T-cell (primary cell): ENCODE data around the gene ZIM2. TPM values are rescaled to one million over a fixed set of nuclear protein-coding genes. Genes with fewer than 3 reads are reported as not detected.

Experiments
- ATAC-seq, 4 experiments: fragments of 200-7000 bp in 3 of 4; fragments of 150-1000 bp in 1 of 4; cut with Tn5 transposase; replicated peaks in 1 of 4; 1 replicate in 3 of 4; 2 replicates in 1 of 4; pipeline ENCODE4 v1.10.0; 2021; ENCODE audit warnings: moderate library complexity in 3 of 4, mild to moderate bottlenecking in 2 of 4, moderate number of reproducible peaks in 1 of 4
- CTCF ChIA-PET, 2 donors: fragments of 300-600 bp; sonication (Branson Sonifier 250); formaldehyde crosslinking; loops; one replicate each; lab custom pipeline; 2022; ENCODE audit warnings: antibody characterized with exemption in 2 of 2; lab: Charles Lee
- POLR2A ChIA-PET, 2 donors: fragments of 300-600 bp; sonication (Branson Sonifier 250); formaldehyde crosslinking; loops; one replicate each; lab custom pipeline; 2022; ENCODE audit warnings: antibody characterized with exemption in 2 of 2; lab: Charles Lee
- DNase-seq, 35 experiments: peaks; one replicate each; pipeline versions ENCODE4 v3.0.0 to v3.0.0-alpha.2; 2013 to 2023
- H3K27ac ChIP-seq: one replicate; pipeline ENCODE4 v1.5.1; 2013; ENCODE audit warnings: low read length
- H3K27me3 ChIP-seq, 2 experiments: replicated peaks in 1 of 2; 1 replicate in 1 of 2; 2 replicates in 1 of 2; pipeline versions ENCODE4 v1.6.1 to v1.7.0; 2013; ENCODE audit warnings: low read length in 1 of 2, mixed read lengths in 1 of 2; ENCODE audit not compliant: control insufficient read depth in 2 of 2, insufficient read depth in 2 of 2; ENCODE audit errors: extremely low read depth in 1 of 2
- H3K36me3 ChIP-seq, 2 donors: 1 replicate in 1 of 2; 2 replicates in 1 of 2; pipeline versions ENCODE4 v1.6.1 to v1.7.0; 2013; ENCODE audit warnings: low read length in 1 of 2; ENCODE audit not compliant: control insufficient read depth in 2 of 2, insufficient read depth in 1 of 2; ENCODE audit errors: extremely low read depth in 1 of 2
- H3K4me1 ChIP-seq, 2 experiments: 1 replicate in 1 of 2; 2 replicates in 1 of 2; pipeline versions ENCODE4 v1.6.1 to v1.7.0; 2013; ENCODE audit warnings: low read length in 2 of 2, mixed read lengths in 1 of 2; ENCODE audit not compliant: insufficient read depth in 2 of 2, control insufficient read depth in 1 of 2; ENCODE audit errors: extremely low read depth in 1 of 2
- H3K4me3 ChIP-seq, 2 donors: 1 replicate in 1 of 2; 2 replicates in 1 of 2; pipeline versions ENCODE4 v1.5.1 to v1.7.0; 2013; ENCODE audit warnings: mild to moderate bottlenecking in 2 of 2, low read length in 1 of 2, moderate library complexity in 1 of 2; ENCODE audit not compliant: control insufficient read depth in 1 of 2; ENCODE audit errors: extremely low read depth in 1 of 2
- H3K9me3 ChIP-seq: 2 replicates; pipeline ENCODE4 v1.7.0; 2013
- H3K27ac Mint-ChIP-seq, 2 donors: one replicate each; pipeline ENCODE4 v1.8.0; 2020 to 2021; ENCODE audit warnings: mild to moderate bottlenecking in 2 of 2, mixed read lengths in 2 of 2
- H3K27me3 Mint-ChIP-seq, 2 donors: one replicate each; pipeline ENCODE4 v1.8.0; 2021 to 2022; ENCODE audit warnings: mixed read lengths in 2 of 2
- H3K36me3 Mint-ChIP-seq: one replicate; pipeline ENCODE4 v1.8.0; 2021; ENCODE audit warnings: mixed read lengths
- H3K4me1 Mint-ChIP-seq, 3 donors: one replicate each; pipeline ENCODE4 v1.8.0; 2020 to 2022; ENCODE audit warnings: mixed read lengths in 3 of 3, mild to moderate bottlenecking in 1 of 3
- H3K4me3 Mint-ChIP-seq, 3 donors: one replicate each; pipeline ENCODE4 v1.8.0; 2020 to 2022; ENCODE audit warnings: mild to moderate bottlenecking in 3 of 3, mixed read lengths in 3 of 3, moderate library complexity in 3 of 3
- H3K9me3 Mint-ChIP-seq, 3 donors: one replicate each; pipeline ENCODE4 v1.8.0; 2020 to 2022; ENCODE audit warnings: mixed read lengths in 3 of 3
- WGBS: methylation state at CpG from one replicate; pipeline ENCODE4 v1.1.5; 2013; ENCODE audit warnings: missing lambda C conversion rate; ENCODE audit not compliant: insufficient coverage; 5-methylcytosine and 5-hydroxymethylcytosine counted together
- total RNA-seq, 35 experiments: library from RNA in 6 of 35; stranded (reverse) in 6 of 35; fragments of 120-200 nt in 1 of 35; gene quantifications; one replicate each; pipeline versions ENCODE4 v1.2.1 to v1.2.4 and lab custom pipeline; 2013 to 2026

Gene ZIM2
- total RNA-seq (not detected), total RNA-seq (lab: John Stamatoyannopoulos, UW) (0 to 0.09 (median 0) reads per million in 29 experiments)
- not detected for total RNA-seq (2013)

DNA sequence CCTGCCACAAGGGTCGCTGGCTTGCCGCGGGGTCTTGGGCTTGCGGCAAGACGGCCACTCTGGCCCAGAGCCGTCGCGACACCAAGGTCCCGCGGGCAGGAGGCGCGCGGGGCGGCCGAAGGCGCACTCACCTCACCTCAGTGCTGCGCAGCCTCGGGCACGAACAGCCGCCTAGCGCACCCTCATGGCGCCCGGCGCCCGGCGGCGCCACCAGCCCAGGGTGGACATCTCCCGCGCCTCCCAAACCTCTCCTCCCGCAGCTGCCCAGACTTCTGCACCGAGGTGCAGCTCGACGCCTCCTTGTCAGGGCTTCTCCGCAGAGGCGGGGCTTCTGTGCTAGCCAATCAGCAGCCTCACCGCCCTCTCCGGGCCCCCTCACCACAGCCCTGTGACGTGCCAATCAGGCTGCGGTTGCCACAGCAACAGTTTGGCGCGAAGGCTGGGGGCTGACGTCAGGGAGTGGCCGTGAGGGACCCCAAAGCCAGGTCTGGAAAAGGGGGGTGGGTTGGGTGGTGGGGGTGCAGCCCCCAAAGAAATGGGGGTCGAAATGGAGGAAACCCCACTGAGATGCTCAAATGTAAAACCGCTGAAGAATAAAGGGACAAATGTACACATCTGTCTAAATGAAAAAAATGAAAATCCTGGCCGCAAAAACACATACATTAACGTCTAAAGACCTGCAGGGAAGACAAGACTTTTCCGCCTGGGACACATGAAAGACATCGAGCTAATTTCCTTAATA, at the start of gene ZIM2, which contains the start of gene PEG3:
Gene ZIM2 (minus strand): TSS at position 276 of the 742 bp plus-strand sequence. CDS start 16,449 bp downstream, outside the sequence.
Gene PEG3 (minus strand): TSS at position 276 of the 742 bp plus-strand sequence. CDS start 16,071 bp downstream, outside the sequence.
- Mint-ChIP-seq H3K9me3 (peaks cover 18 to 33% (median 26%) of the 10 kb centered on the region in 3 donors), H3K27me3 (peaks cover 7 to 22% of the 10 kb centered on the region in 2 donors), H3K36me3 (no peaks in the 10 kb centered on the region), H3K4me3 (peak within 1 kb of the TSS in 1 of 3 donors; percentile 45), H3K4me1 (no peaks in the 10 kb centered on the region), H3K27ac (no peak within 1 kb of the TSS)
- DNase-seq (no peak), ATAC-seq (no peak)
- peaks cover 0 to 3% of the 10 kb centered on the region in 2 experiments for H3K4me1 ChIP-seq
- H3K27me3 ChIP-seq, result peaks cover 0 to 43% of the 10 kb centered on the region in 2 experiments
- WGBS, result 51% methylated on average over 45 of the region's 49 CpGs
- no peaks in the 10 kb centered on the region for H3K9me3 ChIP-seq
- H3K27ac ChIP-seq, result no peak within 1 kb of the TSS
- CTCF ChIA-PET, result no interaction called here
- peak within 1 kb of the TSS in 1 of 2 donors; percentile 27 for H3K4me3 ChIP-seq
- no peaks in the 10 kb centered on the region for H3K36me3 ChIP-seq
- POLR2A ChIA-PET, result no interaction called here

- no peaks in the 10 kb centered on the region for H3K36me3 Mint-ChIP-seq
- H3K9me3 Mint-ChIP-seq, result peaks cover 27 to 50% (median 37%) of the 10 kb centered on the region in 3 donors
- no peaks in the 10 kb centered on the region for H3K36me3 ChIP-seq
- no peak overlapping the region for H3K4me3 ChIP-seq
- peaks cover 0 to 4% of the 10 kb centered on the region in 2 experiments for H3K27me3 ChIP-seq
- no peaks in the 10 kb centered on the region for H3K4me1 ChIP-seq
- ChIA-PET POLR2A (no interaction called here), CTCF (no interaction called here)
- H3K4me1 Mint-ChIP-seq, result no peaks in the 10 kb centered on the region
- no peak overlapping the region for H3K4me3 Mint-ChIP-seq
- DNase-seq, result no peak
- no peaks in the 10 kb centered on the region for H3K9me3 ChIP-seq
- WGBS, result 32% methylated on average over 8 of the region's 14 CpGs
- H3K27me3 Mint-ChIP-seq, result peaks cover 0 to 2% of the 10 kb centered on the region in 2 donors
- no peak overlapping the region for H3K27ac ChIP-seq
- ATAC-seq, result no peak
- no peak overlapping the region for H3K27ac Mint-ChIP-seq
Measured at GRCh38 chr19:56885173-56885985, 44.9 kb upstream of the ZIM2 start.

- Mint-ChIP-seq H3K4me1 (no peaks in the 10 kb centered on the region), H3K27me3 (no peaks in the 10 kb centered on the region), H3K9me3 (peaks cover 28 to 51% (median 36%) of the 10 kb centered on the region in 3 donors), H3K4me3 (no peak overlapping the region), H3K27ac (no peak overlapping the region), H3K36me3 (no peaks in the 10 kb centered on the region)
- Histone ChIP-seq H3K4me1 (no peaks in the 10 kb centered on the region), H3K9me3 (no peaks in the 10 kb centered on the region), H3K27me3 (peaks cover 0 to 4% of the 10 kb centered on the region in 2 experiments), H3K27ac (no peak overlapping the region), H3K36me3 (no peaks in the 10 kb centered on the region), H3K4me3 (no peak overlapping the region)
- 67% methylated on average over 1 of the region's 5 CpGs for WGBS
- ATAC-seq (no peak), DNase-seq (no peak)
- ChIA-PET CTCF (no interaction called here), POLR2A (no interaction called here)
Measured at GRCh38 chr19:56884441-56884840, 43.9 kb upstream of the ZIM2 start.

DNA sequence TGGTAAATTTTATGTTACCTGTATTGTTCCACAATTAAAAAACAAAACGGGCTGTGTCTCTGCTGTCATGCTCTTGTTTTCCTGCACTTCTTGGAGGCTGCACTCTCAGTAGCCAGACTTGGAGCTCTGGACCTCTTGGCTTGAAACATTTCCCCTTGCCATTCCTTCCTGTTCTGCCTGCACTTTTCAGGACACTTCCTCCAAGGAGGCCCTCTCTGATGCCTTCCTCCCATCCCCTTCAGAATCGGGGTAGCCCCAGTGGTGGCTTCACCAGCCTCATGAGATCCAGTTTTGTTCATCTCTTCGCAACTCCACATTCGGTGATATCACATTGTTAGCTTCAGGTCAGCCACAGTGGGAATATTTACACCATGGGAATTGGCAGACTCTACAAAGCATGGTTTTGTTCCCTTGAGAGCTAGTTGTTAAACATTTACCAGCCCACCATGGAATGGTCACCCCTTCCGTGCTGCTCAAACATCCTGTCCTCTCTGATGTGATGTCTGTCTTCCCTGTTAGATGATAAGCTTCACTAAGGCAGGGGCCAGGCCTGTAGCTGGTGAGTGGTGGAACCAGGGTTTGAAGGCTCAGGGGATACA, 40.2 kb upstream of the ZIM2 start:
- Histone ChIP-seq H3K9me3 (no peaks in the 10 kb centered on the region), H3K36me3 (no peaks in the 10 kb centered on the region), H3K27me3 (peaks cover 0 to 4% of the 10 kb centered on the region in 2 experiments), H3K4me1 (no peaks in the 10 kb centered on the region), H3K27ac (no peak overlapping the region), H3K4me3 (no peak overlapping the region)
- Mint-ChIP-seq H3K27ac (no peak overlapping the region), H3K4me1 (no peaks in the 10 kb centered on the region), H3K27me3 (no peaks in the 10 kb centered on the region), H3K9me3 (peaks cover 18 to 33% (median 27%) of the 10 kb centered on the region in 3 donors), H3K36me3 (no peaks in the 10 kb centered on the region), H3K4me3 (no peak overlapping the region)
- CTCF ChIA-PET, result no interaction called here
- POLR2A ChIA-PET, result no interaction called here
- ATAC-seq (no peak), DNase-seq (no peak)
- WGBS, result 66% methylated on average over 4 of the region's 5 CpGs

GRCh38 chr19:56877069-56877715, 36.7 kb upstream of the ZIM2 start:
- Histone ChIP-seq H3K4me1 (no peaks in the 10 kb centered on the region), H3K27ac (no peak overlapping the region), H3K27me3 (no peaks in the 10 kb centered on the region), H3K36me3 (no peaks in the 10 kb centered on the region), H3K4me3 (no peak overlapping the region), H3K9me3 (no peaks in the 10 kb centered on the region)
- H3K4me3 Mint-ChIP-seq, result no peak overlapping the region
- H3K9me3 Mint-ChIP-seq, result peaks cover 24 to 42% (median 36%) of the 10 kb centered on the region in 3 donors
- DNase-seq (no peak), ATAC-seq (no peak)
- ChIA-PET CTCF (no interaction called here), POLR2A (no interaction called here)
- 84% methylated on average over 15 of the region's 19 CpGs for WGBS
- no peak overlapping the region for H3K27ac Mint-ChIP-seq
- no peaks in the 10 kb centered on the region for H3K36me3 Mint-ChIP-seq
- H3K4me1 Mint-ChIP-seq, result no peaks in the 10 kb centered on the region
- H3K27me3 Mint-ChIP-seq, result no peaks in the 10 kb centered on the region

DNA sequence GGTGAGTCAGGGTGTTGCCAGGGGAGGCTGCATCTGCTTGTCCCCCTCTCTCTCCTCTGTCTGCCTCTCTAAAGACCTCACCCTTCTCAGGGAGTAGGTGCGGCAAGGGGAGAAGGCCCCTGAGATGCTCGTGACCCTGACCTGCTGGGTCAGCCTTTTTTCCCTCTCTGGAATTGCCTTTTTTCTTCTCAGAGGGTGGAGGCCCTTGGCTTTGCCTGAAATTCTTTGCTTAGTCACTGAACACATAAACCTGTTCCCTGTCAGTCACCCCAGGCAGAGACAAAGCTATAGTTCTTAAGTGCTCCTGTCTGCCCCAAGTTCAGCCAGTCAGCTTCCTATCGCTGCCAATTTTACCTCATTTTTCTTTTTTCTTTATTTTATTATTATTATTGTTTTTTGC, 35.2 kb upstream of the ZIM2 start:
- CTCF ChIA-PET, result no interaction called here
- no peaks in the 10 kb centered on the region for H3K4me1 Mint-ChIP-seq
- peaks cover 25 to 47% (median 37%) of the 10 kb centered on the region in 3 donors for H3K9me3 Mint-ChIP-seq
- no peak overlapping the region for H3K4me3 ChIP-seq
- H3K4me1 ChIP-seq, result no peaks in the 10 kb centered on the region
- no peaks in the 10 kb centered on the region for H3K27me3 Mint-ChIP-seq
- 75% methylated on average over 2 of the region's 3 CpGs for WGBS
- no peaks in the 10 kb centered on the region for H3K36me3 ChIP-seq
- DNase-seq, result no peak
- no peak overlapping the region for H3K4me3 Mint-ChIP-seq
- ATAC-seq, result no peak
- POLR2A ChIA-PET, result interaction anchor here in 1 of 2 donors (0.6 kb wide), 1 partner anchor 460 kb away, joined by 3 read pairs; no protein-coding TSS in a partner anchor
- H3K36me3 Mint-ChIP-seq, result no peaks in the 10 kb centered on the region
- no peaks in the 10 kb centered on the region for H3K27me3 ChIP-seq
- H3K9me3 ChIP-seq, result no peaks in the 10 kb centered on the region
- H3K27ac ChIP-seq, result no peak overlapping the region
- no peak overlapping the region for H3K27ac Mint-ChIP-seq
